Calu3 (cell line): Measurements from ENCODE around the gene TREX2. TPM values are rescaled to one million over a fixed set of nuclear protein-coding genes. Genes with fewer than 3 reads are reported as not detected.

Source experiments
- BruUV-seq: library from RNA; stranded (reverse); fragments of 400-500 nt; replicated peaks from 2 replicates; lab custom pipeline; 2021; lab: Mats Ljungman, UMichigan
- CTCF ChIA-PET: fragments of 300-600 bp; sonication (Branson Sonifier 250); formaldehyde crosslinking; loops from one replicate; lab custom pipeline; 2022; ENCODE audit warnings: antibody characterized with exemption; lab: Charles Lee
- DNase-seq: peaks from one replicate; pipeline ENCODE4 v3.0.0; 2022
- H3K27ac Mint-ChIP-seq: one replicate; pipeline ENCODE4 v1.8.0; 2022; ENCODE audit warnings: mixed read lengths; ENCODE audit not compliant: unreplicated experiment
- H3K27me3 Mint-ChIP-seq: one replicate; pipeline ENCODE4 v1.8.0; 2022; ENCODE audit warnings: mixed read lengths; ENCODE audit not compliant: unreplicated experiment
- H3K36me3 Mint-ChIP-seq: one replicate; pipeline ENCODE4 v1.8.0; 2022; ENCODE audit warnings: mild to moderate bottlenecking, moderate library complexity, mixed read lengths; ENCODE audit not compliant: insufficient read depth, unreplicated experiment
- H3K4me1 Mint-ChIP-seq: one replicate; pipeline ENCODE4 v1.8.0; 2022; ENCODE audit warnings: mild to moderate bottlenecking, low read depth, mixed read lengths; ENCODE audit not compliant: unreplicated experiment
- H3K4me3 Mint-ChIP-seq: one replicate; pipeline ENCODE4 v1.8.0; 2022; ENCODE audit warnings: mild to moderate bottlenecking, low read depth, moderate library complexity, mixed read lengths; ENCODE audit not compliant: unreplicated experiment
- H3K9me3 Mint-ChIP-seq: one replicate; pipeline ENCODE4 v1.8.0; 2022; ENCODE audit warnings: low read depth, mixed read lengths; ENCODE audit not compliant: unreplicated experiment
- CTCF ChIP-seq: fragments of 200-600 bp; IDR thresholded peaks from one replicate; pipeline ENCODE4 v1.8.0; 2022; ENCODE audit warnings: antibody characterized with exemption; ENCODE audit not compliant: unreplicated experiment
- intact Hi-C: fragments of 100-400 bp; cut with micrococcal nuclease; formaldehyde crosslinking; loops from one replicate; pipeline ENCODE4 v1.10.0; 2022; ENCODE audit not compliant: unreplicated experiment
- total RNA-seq: library from RNA; stranded (reverse); gene quantifications from 2 replicates; pipeline ENCODE4 v1.2.3, GENCODE V29; 2022

TREX2 gene
- total RNA-seq, 1 experiment from 2014 or later: 2.0 TPM

GRCh38 chrX:153423652-153424051 lies 22.2 kb downstream of the TREX2 start:
- H3K4me1 Mint-ChIP-seq: no peaks in the 10 kb centered on the region
- H3K4me3 Mint-ChIP-seq: no peak overlapping the region
- no peak overlapping the region for H3K27ac Mint-ChIP-seq
- intact Hi-C loops: no loop called here
- DNase-seq: no peak
- no peaks in the 10 kb centered on the region for H3K36me3 Mint-ChIP-seq
- peaks cover 2% of the 10 kb centered on the region for H3K9me3 Mint-ChIP-seq
- no TSS peak for BruUV-seq
- CTCF ChIA-PET: no interaction called here
- peaks cover 83% of the 10 kb centered on the region for H3K27me3 Mint-ChIP-seq
- no peak for TF ChIP-seq CTCF

DNA sequence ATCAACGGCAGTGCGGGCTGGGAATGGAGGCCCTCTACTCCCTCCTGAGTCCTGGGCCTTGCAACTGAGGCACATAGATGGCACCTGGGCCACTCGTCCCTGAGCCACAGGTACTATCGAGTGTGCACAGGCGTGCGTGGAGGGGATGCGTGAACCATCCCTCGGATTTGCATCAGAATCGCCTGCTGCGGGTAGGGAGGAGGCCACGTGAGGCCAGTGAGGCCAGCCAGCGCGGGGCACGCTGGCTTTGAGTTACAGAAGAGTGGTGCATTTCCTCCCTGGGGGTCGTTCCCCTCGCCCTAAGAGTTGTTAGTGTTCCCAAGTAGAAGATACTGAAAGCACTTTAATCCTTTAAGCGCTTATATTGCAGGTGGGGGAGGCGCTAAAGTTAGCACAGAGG lies 24.0 kb downstream of the TREX2 start:
- intact Hi-C loops: no loop called here
- Mint-ChIP-seq H3K27ac (no peak overlapping the region), H3K27me3 (peaks cover 83% of the 10 kb centered on the region), H3K9me3 (no peaks in the 10 kb centered on the region), H3K4me1 (no peaks in the 10 kb centered on the region), H3K36me3 (no peaks in the 10 kb centered on the region), H3K4me3 (no peak overlapping the region)
- no peak for TF ChIP-seq CTCF
- BruUV-seq: no TSS peak
- DNase-seq: no peak
- CTCF ChIA-PET: no interaction called here

- Mint-ChIP-seq H3K4me3 (no peak overlapping the region), H3K27me3 (peaks cover 83% of the 10 kb centered on the region), H3K4me1 (no peaks in the 10 kb centered on the region), H3K27ac (no peak overlapping the region), H3K9me3 (no peaks in the 10 kb centered on the region), H3K36me3 (no peaks in the 10 kb centered on the region)
- CTCF ChIA-PET: no interaction called here
- DNase-seq: no peak
- no peak for TF ChIP-seq CTCF
- intact Hi-C loops: no loop called here
- BruUV-seq: no TSS peak
These were observed 24.8 kb downstream of the TREX2 start for GRCh38 chrX:153420851-153421599.

DNA sequence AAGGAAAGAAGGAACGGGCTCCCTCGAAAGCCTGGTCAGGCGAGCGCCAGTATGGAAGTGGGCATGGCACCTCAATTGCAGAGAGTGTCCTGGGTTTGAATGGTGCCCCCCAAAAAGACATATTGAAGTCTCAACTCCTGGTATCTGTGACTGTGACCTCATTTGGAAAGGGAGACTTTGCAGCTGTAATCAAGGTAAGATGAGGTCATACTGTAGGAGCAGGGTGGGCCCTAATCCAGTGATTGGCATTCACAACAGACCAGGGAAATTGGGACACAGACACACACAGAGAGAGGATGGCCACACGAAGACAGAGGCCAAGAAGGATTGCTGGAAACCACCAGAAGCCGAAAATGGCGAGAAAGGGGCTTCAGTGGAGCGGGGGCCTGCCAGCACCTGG lies 28.2 kb downstream of the TREX2 start:
- Mint-ChIP-seq H3K27me3 (peaks cover 83% of the 10 kb centered on the region), H3K4me3 (no peak overlapping the region), H3K36me3 (peaks cover 4% of the 10 kb centered on the region), H3K27ac (no peak overlapping the region), H3K9me3 (no peaks in the 10 kb centered on the region), H3K4me1 (no peaks in the 10 kb centered on the region)
- intact Hi-C loops: no loop called here
- BruUV-seq: no TSS peak
- CTCF ChIA-PET: no interaction called here
- no peak for DNase-seq
- TF ChIP-seq CTCF: no peak
